Skeletal muscle cell (primary cell): ENCODE data around the gene FITM2.
A peak's percentile ranks its signal among the peaks of the same experiment; 100 is the strongest.
"Not testable (repeated sequence)": the region's sequence is repeated elsewhere in the genome, so short reads cannot be mapped to it uniquely, and the experiment has no call there.

Experiments
- DNase-seq: peaks from one replicate; pipeline ENCODE4 v3.0.0-alpha.2; 2010; ENCODE audit warnings: low read depth
- H3K4me3 ChIP-seq: 2 replicates; pipeline ENCODE4 v1.5.1; 2011; ENCODE audit warnings: low read depth, mild to moderate bottlenecking, control low read depth, low read length, moderate library complexity

Gene FITM2, protein sequence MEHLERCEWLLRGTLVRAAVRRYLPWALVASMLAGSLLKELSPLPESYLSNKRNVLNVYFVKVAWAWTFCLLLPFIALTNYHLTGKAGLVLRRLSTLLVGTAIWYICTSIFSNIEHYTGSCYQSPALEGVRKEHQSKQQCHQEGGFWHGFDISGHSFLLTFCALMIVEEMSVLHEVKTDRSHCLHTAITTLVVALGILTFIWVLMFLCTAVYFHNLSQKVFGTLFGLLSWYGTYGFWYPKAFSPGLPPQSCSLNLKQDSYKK

DNA sequence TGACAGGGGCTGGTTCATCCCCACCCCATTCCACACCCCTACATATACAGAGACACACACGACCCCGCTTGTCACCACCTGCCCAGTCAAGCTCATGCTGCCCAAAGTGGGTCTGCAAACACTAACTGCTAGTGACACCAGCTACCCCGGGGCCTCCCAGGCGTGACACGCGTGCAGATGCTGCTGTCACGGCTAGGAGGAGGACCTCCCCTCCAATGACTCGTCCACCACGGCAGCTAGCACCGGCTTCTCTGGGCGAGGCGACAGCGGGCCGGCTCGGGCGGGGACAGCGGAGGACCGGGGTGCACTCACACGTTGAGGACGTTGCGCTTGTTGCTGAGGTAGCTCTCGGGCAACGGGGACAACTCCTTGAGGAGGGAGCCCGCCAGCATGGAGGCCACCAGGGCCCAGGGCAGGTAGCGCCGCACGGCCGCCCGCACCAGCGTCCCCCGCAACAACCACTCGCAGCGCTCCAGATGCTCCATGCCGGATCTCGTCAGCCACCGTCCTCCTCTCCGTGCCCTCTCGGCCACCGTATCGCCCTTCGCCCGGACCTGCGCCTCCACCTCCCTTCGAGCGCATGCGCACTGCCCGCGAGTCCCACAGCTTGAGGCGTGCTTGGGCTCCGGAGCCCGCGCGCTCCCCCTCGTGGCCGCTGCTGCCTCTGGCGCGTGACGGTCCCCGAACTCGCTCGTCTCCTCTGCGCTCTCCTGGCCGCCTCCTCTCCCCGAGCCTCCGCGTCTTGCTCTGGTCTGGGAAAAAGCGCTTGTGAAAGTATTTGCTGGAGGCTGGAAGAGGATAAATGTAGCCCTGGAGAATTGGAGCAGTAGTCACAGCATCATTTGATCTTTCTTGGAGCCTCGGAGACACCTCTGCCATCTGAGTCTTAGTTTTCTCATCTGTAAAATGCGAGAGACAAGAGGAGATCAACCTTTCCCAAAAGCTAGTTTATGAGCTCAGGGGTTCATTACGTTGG lies at the start of gene FITM2:
Gene FITM2 (minus strand): TSS at position 539 of the 976 bp plus-strand sequence. CDS start 54 bp downstream, at position 485.
- peak within 1 kb of the TSS; percentile 82 for H3K4me3 ChIP-seq
- DNase-seq = peak; percentile 91

DNA sequence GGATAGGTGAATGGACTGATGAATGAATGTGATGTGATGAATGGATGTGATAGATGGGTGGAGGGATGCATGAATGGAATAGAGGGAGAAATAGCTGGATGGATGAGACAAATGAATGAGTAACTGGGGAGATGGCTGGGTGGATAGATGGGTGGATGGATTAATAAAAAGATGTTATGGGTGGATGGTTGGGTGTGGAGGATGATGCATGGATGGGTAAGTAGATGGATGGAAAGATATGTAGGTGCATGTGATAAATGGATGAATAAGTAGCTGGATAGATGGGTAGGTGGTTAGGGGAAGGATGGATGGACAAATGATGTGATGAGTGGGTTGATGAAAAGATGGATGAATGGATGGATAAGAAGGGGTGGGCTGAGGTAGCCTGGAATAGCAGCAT lies 49.2 kb upstream of the FITM2 start:
- no peak for DNase-seq

DNA sequence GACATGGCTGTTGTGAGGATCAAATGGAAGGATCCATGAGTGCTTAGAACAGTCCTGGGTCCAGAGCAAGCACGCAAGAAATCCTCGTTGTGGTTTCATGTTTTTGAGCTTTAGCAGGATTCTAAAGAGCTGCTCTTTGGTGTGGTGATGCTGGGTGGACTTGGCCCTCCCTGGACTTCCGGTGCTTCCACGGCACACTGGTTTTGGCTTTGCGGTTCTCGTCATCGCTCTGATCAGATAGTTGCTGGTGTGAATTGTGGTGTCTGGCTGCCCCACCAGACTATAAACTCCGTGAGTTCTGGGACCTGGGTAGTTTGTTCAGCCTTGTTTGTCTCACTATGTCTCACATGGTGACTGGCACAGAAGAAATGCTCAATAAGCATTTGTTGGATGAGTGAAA lies 47.8 kb upstream of the FITM2 start:
- no peak for DNase-seq

More for the DNA sequence above, 49.2 kb upstream of the FITM2 start:
- no peak overlapping the region for H3K4me3 ChIP-seq

DNA sequence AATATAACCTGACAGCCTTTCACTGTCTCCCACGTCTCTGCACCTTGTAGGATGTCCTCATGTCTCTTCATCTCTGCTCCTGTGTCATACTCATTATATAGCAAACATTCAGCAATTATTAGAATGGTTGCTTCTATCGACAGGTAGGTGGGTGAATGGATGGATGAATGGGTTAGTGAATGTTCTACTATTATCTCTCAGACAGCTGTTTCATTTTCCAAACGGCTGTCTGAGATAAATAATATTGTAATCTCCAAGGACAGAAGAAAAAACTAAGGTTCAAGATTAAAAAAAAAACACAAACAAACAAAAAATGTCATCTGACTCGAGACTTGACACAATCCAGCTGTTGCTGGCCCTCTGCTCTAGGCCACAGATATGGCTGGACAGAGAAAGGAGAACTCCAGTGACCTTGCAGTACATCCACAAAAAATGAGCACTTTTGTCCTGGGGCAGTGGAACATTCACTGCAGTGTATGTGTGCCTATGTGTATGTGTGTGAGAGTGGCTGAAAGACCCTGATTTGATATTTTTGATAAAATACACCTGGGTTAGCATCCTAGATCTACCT lies 46.6 kb upstream of the FITM2 start:
- no peak for DNase-seq
- H3K4me3 ChIP-seq = no peak overlapping the region

More for the DNA sequence above, 47.8 kb upstream of the FITM2 start:
- H3K4me3 ChIP-seq = no peak overlapping the region

DNA sequence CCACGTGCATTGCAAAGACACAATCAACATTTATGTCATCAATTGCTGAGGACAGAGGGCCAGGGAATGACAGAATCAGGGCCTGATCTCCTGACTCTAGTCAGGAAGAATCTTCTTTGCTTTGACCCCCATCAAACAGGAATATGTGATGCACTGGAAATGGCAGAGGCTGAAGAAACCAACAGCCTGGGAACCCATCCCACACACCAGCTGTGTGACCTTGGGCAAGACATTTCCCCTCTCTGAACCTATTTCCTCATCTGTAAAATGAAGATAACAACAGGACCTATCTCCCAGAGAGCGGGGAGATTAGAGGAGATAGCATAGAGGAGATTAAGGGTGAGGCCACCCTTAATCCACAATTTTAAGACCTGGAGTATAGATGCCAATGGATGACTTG lies 46.0 kb upstream of the FITM2 start:
- H3K4me3 ChIP-seq = no peak overlapping the region
- no peak for DNase-seq

DNA sequence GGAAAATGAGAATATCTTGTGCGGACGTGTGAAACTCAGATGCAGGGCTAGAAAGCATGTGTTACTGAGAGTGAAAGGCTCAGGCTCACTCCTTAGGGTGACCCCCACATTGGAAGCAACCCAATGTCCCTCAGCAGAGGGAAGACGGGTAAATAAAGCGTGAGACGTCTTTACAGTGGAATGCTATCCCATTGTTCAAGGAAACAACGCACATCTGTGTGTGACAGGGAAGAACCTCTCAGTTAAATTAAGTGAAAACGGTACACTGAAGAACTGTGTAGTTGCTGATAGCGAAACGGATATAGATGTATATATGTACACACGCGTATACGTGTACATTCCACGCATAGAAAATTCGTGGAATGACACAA lies 45.3 kb upstream of the FITM2 start:
- DNase-seq = no peak
- H3K4me3 ChIP-seq = no peak overlapping the region

DNA sequence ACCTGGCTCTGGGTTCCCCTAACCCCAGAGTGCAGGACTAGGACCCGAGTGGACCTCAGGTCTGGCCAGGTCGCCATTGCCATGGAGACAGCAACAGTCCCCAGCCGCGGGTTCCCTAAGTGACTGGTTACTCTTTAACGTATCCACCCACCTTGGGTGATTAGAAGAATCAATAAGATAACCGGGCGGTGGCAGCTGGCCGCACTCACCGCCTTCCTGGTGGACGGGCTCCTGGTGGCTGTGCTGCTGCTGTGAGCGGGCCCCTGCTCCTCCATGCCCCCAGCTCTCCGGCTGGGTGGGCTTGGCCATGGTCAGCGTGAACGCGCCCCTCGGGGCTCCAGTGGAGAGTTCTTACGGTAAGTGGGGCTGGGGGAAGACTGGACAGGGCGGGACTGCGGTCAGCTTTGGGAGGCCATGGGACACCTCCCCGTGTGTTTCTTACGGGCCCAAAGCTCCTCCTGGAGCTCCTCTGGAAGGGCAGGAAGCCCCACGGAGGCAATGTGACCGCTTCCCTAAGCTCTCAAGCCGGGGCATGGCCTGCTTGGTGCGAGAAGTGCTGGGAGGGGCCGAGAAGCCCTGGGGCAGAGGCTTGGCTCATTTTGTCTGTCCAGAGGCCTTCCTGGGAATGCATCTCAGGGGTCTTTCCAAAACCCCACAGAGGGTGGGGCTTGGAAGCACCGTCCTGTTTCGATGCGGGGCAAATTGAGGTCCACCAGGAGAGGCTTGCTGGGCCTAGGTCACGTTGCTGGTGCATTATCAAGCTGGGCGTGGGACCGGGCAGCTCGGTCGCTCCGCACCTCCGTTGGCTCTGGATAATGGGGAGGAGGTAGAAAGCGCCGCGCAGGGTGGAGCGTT lies 44.7 kb upstream of the FITM2 start, which contains the start of gene HNF4A:
Gene HNF4A (plus strand): TSS at position 202 of the 855 bp plus-strand sequence. CDS start 106 bp downstream, at position 308.
- no peak for DNase-seq
- no peak within 1 kb of the TSS for H3K4me3 ChIP-seq

DNA sequence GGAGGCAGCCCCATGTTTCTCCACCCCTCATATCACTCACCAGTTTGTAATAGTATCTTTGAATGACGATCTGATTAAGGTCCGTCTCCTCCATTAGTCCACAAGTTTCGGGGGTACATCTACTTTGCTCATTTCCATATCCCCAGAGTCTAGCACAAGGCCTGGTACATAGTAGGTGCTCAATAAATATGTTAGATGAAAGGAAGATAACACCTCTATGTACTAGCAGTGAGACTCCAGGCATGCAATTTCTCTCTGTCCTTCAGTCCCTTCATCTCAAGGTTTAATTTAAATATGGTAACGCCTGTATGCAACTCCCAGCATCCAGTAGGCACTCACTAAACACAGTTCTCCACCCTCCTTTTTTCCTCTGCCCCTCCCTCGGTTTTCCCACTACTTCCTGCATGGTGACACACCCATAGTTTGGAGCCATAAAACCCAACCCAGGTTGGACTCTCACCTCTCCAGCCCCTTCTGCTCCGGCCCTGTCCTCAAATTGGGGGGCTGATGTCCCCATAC lies 44.0 kb upstream of the FITM2 start:
- H3K4me3 ChIP-seq = no peak overlapping the region
- no peak for DNase-seq

DNA sequence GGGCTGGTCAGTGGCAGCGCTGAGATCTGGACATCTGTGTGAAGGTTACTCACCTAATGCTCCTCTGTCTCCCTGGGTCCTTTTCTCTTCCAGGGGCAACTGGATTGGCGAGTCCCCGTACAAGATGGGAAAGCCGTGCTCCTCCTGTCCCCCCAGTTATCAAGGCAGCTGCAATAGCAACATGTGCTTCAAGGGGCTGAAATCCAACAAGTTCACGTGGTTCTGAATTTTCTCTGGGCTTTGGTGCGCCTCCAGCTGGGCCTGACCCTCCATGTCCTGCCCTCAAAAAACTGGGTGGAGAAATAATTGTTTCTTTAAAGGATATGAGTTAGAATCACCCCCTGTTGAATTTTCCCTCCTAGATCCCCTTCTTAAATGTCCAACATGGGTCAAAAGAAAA lies 39.6 kb upstream of the FITM2 start:
- no peak for DNase-seq

DNA sequence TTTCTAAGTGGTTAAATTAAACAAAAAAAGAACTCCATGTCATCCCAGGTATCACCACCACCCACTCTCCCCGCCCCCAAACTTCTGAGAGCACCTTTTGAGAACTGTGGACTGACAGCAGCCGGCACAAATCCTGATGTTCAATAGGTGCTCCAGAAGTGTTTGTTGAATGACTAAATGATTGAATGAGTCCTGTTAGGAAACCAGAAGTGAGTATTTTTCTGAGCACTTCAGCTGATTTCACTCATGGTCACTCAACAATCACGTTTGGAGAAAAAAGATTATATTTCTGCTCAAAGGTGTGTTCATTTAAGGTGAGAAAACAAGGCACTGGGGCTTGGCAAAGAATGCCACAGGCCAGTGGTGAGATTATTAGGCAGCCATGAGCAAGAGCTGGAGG lies 38.3 kb upstream of the FITM2 start:
- H3K4me3 ChIP-seq = no peak overlapping the region
- no peak for DNase-seq

More for the DNA sequence above, 39.6 kb upstream of the FITM2 start:
- H3K4me3 ChIP-seq = no peak overlapping the region

DNA sequence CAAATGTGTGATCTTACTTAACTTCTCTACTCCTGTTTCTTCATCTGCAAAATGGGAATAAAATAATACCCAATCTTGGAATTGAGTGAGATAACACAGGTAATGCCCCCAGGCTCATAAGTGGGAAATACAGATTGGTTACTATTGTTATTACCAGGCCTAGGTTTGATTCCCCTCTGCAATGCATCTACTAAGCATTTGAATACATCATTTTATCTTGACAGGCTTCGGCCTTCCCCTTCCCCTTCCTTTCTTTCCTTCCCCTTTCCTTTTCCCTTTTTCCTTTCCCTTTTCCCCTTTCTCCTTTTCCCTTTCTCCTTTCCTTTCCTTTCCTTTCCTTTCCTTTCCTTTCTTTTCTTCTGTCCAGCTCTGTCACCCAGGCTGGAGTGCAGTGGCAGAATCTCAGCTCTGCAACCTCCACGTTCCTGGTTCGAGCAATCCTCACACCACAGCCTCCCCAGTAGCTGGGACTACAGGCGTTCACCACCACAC lies 37.2 kb upstream of the FITM2 start:
- H3K4me3 ChIP-seq = no peak overlapping the region
- DNase-seq = no peak

DNA sequence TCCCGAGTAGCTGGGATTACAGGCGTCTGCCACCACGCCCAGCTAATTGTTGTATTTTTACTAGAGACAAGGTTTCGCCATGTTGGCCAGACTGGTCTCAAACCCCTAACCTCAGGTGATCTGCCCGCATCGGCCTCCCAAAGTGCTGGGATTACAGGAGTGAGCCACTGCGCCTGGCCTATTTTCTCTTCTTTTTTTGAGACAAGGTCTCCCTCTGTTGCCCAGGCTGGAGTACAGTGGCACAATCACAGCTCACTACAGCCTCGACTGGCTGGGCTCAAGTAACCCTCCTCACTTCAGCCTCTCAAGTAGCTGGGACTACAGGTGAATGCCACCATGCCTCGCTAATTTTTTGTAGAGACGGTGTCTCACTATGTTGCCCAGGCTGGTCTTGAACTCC lies 34.9 kb upstream of the FITM2 start:
- not testable (repeated sequence) for DNase-seq, H3K4me3 ChIP-seq

DNA sequence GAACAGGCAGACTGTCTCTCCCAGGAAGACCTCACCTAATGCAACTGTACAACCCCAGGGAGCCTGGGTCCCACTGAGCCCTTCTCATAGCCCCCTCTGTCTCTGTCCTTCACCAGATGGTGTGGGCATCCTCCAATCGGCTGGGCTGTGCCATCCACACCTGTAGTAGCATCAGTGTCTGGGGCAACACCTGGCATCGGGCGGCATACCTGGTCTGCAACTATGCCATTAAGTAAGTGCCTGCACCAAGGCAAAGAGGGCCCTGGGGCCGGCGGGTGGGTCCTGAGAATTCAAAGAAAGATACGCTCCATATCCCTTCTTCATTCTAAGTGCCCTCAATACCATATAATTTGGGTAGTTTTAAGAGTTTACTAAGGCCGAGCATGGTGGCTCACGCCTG lies 34.1 kb upstream of the FITM2 start:
- no peak for DNase-seq
- H3K4me3 ChIP-seq = no peak overlapping the region

DNA sequence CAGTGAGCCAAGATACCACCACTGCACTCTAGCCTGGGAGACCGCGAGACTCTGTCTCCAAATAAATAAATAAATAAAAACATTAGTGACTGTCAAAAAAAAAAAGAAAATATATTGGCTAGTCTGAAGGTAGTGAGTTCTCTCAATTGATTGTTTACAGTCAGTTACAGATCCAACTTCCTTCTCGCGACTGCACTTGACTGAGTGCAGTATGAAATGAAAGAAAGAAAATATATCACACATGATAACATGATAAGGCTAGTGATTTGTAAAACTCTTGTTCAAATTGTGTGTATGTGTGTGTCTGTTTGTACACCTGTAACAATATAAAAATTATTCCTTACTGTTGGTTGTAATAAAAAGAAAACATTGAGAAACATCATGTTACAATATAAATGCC lies 33.7 kb upstream of the FITM2 start:
- no peak for DNase-seq
- H3K4me3 ChIP-seq = no peak overlapping the region

DNA sequence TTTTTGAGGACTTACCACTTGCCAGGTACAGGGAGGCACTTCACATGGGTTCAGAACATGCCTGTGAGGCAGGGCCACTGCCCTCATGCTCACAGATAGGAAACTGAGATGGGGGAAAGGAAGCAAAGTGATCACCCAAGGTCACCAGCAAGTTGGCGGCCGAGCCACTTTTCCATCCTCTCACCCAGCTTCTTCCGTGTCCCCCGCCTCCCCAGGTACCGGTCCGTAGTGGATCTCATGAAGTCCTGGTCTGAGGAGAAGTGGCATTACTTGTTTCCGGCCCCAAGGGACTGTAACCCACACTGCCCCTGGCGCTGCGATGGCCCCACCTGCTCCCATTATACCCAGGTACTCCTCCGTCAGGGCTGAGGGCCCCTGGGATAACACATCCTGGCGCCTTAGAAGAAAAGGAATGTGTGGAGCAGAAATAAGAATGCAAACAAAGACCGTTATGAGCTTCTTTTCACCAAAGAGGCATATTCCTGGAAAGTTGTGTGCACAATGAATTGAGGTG lies 32.2 kb upstream of the FITM2 start:
- H3K4me3 ChIP-seq = no peak overlapping the region
- DNase-seq = no peak

DNA sequence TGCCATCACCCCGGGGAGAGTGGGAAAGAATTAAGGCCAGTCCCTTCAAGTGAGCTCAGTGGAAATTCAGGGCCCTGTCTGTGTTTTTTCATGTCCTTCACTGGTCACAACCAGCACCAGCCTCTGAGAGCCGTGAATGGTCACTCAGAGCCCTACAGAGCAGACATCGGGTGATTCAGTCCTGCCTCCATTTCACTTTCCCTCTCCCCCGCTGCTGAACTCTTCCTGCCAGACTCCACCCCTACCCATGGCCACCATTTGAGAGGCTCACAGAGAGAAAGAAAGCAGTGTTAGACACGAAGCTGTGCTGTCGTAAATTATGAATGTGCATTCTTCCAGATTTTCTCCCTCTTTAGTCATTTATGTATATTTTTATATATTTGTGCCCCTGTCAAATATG lies 31.2 kb upstream of the FITM2 start:
- no peak for DNase-seq
- no peak overlapping the region for H3K4me3 ChIP-seq

DNA sequence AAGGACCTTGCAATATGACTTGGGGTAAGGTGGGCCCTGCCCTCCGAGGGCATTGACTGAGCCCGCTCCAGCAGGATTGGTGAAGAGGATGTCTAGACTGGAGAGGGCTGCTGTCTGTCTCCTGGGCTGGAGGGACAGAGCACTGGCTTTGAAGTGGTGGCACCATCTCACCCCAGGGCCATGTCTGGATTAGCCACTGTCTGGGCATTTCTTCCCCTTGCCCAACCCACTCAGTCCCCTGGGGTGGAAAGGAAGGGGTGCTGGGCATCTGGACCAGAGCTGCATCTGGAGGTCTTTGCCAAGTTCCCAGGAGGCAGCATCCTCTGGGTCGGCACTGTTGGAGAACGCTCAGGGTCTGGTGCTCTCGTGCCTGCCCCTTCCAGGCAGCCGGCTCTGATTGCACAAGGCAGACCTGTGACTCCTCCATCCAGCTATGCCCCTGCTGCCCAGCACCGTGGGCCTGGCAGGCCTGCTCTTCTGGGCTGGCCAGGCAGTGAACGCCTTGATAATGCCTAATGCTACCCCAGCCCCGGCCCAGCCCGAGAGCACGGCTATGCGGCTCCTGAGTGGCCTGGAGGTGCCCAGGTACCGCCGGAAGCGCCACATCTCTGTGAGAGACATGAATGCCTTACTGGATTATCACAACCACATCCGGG lies 25.9 kb upstream of the FITM2 start, which contains the start of gene R3HDML:
Gene R3HDML (plus strand): TSS at position 319 of the 656 bp plus-strand sequence. CDS start 115 bp downstream, at position 434.
- DNase-seq = no peak
- H3K4me3 ChIP-seq = no peak within 1 kb of the TSS

DNA sequence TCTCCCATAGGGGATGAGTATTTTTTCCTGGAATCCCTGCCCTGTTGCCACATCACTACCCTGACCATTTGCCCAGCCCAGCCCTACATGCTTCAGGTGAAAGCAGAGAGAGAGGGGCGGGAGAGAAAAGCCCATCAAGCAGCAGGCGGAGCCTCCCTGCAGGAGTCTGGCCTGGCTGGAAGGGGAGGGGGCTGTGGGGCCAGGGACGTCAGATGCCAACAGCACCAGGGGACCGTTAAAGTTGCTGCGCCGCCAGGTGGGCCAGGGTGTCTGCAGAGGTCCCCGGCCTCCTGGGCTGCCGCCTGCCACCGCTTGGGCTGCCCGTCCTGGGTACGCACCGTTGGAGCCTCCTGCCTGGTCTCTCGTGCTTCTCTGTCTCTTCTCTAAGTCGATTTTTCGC lies 25.1 kb upstream of the FITM2 start:
- no peak overlapping the region for H3K4me3 ChIP-seq
- DNase-seq = no peak
